Lung (tissue), 12 donors: ENCODE results near the gene OR1K1. TPM values are rescaled to one million over a fixed set of nuclear protein-coding genes. Genes with fewer than 3 reads are reported as not detected.

Experiments
- ATAC-seq: fragments of 200-7000 bp; cut with Tn5 transposase; one replicate; pipeline ENCODE4 v1.9.1; 2020; ENCODE audit warnings: moderate number of reproducible peaks; ENCODE audit not compliant: insufficient read depth, low FRiP score
- DNase-seq, 3 donors: peaks; one replicate each; pipeline ENCODE4 v3.0.0-alpha.2; 2013 to 2017
- H3K27ac ChIP-seq, 2 donors: one replicate each; pipeline ENCODE4 v1.5.1; 2013; ENCODE audit warnings: mild to moderate bottlenecking in 2 of 2, moderate library complexity in 2 of 2, control low read depth in 1 of 2, inconsistent platforms in 1 of 2, low read depth in 1 of 2, low read length in 1 of 2
- H3K27me3 ChIP-seq, 3 donors: one replicate each; pipeline ENCODE4 v1.5.1; 2013; ENCODE audit warnings: low read length in 2 of 3; ENCODE audit not compliant: control insufficient read depth in 3 of 3, insufficient read depth in 3 of 3
- H3K36me3 ChIP-seq, 4 donors: one replicate each; pipeline ENCODE4 v1.5.1; 2013; ENCODE audit warnings: low read length in 4 of 4, mild to moderate bottlenecking in 1 of 4, moderate library complexity in 1 of 4; ENCODE audit not compliant: control insufficient read depth in 4 of 4, insufficient read depth in 4 of 4
- H3K4me1 ChIP-seq, 5 donors: one replicate each; pipeline ENCODE4 v1.5.1; 2013; ENCODE audit warnings: low read length in 5 of 5, mild to moderate bottlenecking in 2 of 5, moderate library complexity in 1 of 5; ENCODE audit not compliant: control insufficient read depth in 5 of 5, insufficient read depth in 5 of 5
- H3K4me3 ChIP-seq: one replicate; pipeline ENCODE4 v1.5.1; 2013; ENCODE audit warnings: mild to moderate bottlenecking, control low read depth, moderate library complexity
- H3K9ac ChIP-seq, 2 donors: one replicate each; pipeline ENCODE4 v1.5.1; 2013; ENCODE audit warnings: low read length in 2 of 2, control low read depth in 1 of 2; ENCODE audit not compliant: insufficient read depth in 1 of 2
- H3K9me3 ChIP-seq, 4 donors: one replicate each; pipeline ENCODE4 v1.5.1; 2013; ENCODE audit warnings: low read length in 3 of 4, mild to moderate bottlenecking in 1 of 4, moderate library complexity in 1 of 4; ENCODE audit not compliant: control insufficient read depth in 4 of 4, insufficient read depth in 3 of 4
- WGBS, 2 donors: extraction: QIAGEN DNeasy Blood & Tissue Kit; methylation state at CpG; one replicate each; pipeline ENCODE4 v1.1.7; 2013; 5-methylcytosine and 5-hydroxymethylcytosine counted together
- polyA plus RNA-seq, 2 donors: library from polyadenylated mRNA; stranded (reverse); fragments of 200-250 nt; gene quantifications; one replicate each; pipeline ENCODE4 v1.2.1, GENCODE V29; 2013
- total RNA-seq, 2 donors: library from RNA; depleted of rRNA in 1 of 2; stranded (reverse); fragments of >200 nt in 1 of 2; gene quantifications; one replicate each; pipeline ENCODE4 v1.2.1, GENCODE V29; 2014 to 2021
- TF ChIP-seq, protein P1 (sequence below): IDR thresholded peaks from 2 replicates; pipeline ENCODE4 v1.5.1; 2012; ENCODE audit warnings: mild to moderate bottlenecking; ENCODE audit errors: control extremely low read depth, extremely low read depth
- donor health status: control.
- donor health status: control.
- donor health status: Bipolar disorder and iron deficiency.
- donor health status: healthy.
- donor health status: DM: yes; HTN: yes; CAD: no.

OR1K1 gene
- total and polyA plus RNA-seq, 4 donors: not detected

- no peak overlapping the region for H3K27ac ChIP-seq
- no peak overlapping the region for H3K9ac ChIP-seq
- WGBS, 2 donors: 5 to 6% methylated on average over 8 of the region's 8 CpGs
- H3K4me3 ChIP-seq: no peak overlapping the region
- DNase-seq (peak; percentile 79 to 87 (median 86)), ATAC-seq (peak; percentile 77)
- H3K4me1 ChIP-seq: peaks cover 0 to 6% (median 1%) of the 10 kb centered on the region in 5 donors
- H3K9me3 ChIP-seq: no peaks in the 10 kb centered on the region
- peaks cover 0 to 1% (median under 1%) of the 10 kb centered on the region in 4 donors for H3K36me3 ChIP-seq
- TF ChIP-seq, protein P1, sequence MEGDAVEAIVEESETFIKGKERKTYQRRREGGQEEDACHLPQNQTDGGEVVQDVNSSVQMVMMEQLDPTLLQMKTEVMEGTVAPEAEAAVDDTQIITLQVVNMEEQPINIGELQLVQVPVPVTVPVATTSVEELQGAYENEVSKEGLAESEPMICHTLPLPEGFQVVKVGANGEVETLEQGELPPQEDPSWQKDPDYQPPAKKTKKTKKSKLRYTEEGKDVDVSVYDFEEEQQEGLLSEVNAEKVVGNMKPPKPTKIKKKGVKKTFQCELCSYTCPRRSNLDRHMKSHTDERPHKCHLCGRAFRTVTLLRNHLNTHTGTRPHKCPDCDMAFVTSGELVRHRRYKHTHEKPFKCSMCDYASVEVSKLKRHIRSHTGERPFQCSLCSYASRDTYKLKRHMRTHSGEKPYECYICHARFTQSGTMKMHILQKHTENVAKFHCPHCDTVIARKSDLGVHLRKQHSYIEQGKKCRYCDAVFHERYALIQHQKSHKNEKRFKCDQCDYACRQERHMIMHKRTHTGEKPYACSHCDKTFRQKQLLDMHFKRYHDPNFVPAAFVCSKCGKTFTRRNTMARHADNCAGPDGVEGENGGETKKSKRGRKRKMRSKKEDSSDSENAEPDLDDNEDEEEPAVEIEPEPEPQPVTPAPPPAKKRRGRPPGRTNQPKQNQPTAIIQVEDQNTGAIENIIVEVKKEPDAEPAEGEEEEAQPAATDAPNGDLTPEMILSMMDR: peak; percentile 90
- H3K27me3 ChIP-seq: no peaks in the 10 kb centered on the region
These were observed 10.5 kb downstream of the OR1K1 start for GRCh38 chr9:122810306-122810946.

GRCh38 chr9:122812736-122813135, 12.8 kb downstream of the OR1K1 start:
- no peaks in the 10 kb centered on the region for H3K9me3 ChIP-seq
- H3K27me3 ChIP-seq: no peaks in the 10 kb centered on the region
- ATAC-seq (no peak), DNase-seq (no peak)
- peaks cover 0 to 9% (median 2%) of the 10 kb centered on the region in 4 donors for H3K36me3 ChIP-seq
- no peak overlapping the region for H3K4me3 ChIP-seq
- 87 to 96% methylated on average over 4 of the region's 4 CpGs for WGBS, 2 donors
- H3K4me1 ChIP-seq: peaks cover 0 to 6% (median 3%) of the 10 kb centered on the region in 5 donors
- TF ChIP-seq, protein P1: no peak
- H3K27ac ChIP-seq: no peak overlapping the region
- H3K9ac ChIP-seq: no peak overlapping the region

- TF ChIP-seq, protein P1: no peak
- ATAC-seq (no peak), DNase-seq (no peak)
- peaks cover 0 to 6% (median 3%) of the 10 kb centered on the region in 5 donors for H3K4me1 ChIP-seq
- H3K27me3 ChIP-seq: no peaks in the 10 kb centered on the region
- H3K9ac ChIP-seq: no peak overlapping the region
- H3K4me3 ChIP-seq: no peak overlapping the region
- no peaks in the 10 kb centered on the region for H3K9me3 ChIP-seq
- peak overlapping the region in 1 of 2 donors; percentile 46 for H3K27ac ChIP-seq
- 28 to 54% methylated on average over 6 of the region's 6 CpGs for WGBS, 2 donors
- peaks cover 0 to 15% (median 5%) of the 10 kb centered on the region in 4 donors for H3K36me3 ChIP-seq
These were observed 14.6 kb downstream of the OR1K1 start for GRCh38 chr9:122814545-122814944.
